ENCODE data around the gene WSB2.

WSB2 gene

GRCh38 chr12:117998719-117999118, 62.3 kb downstream of the WSB2 start:
- in situ Hi-C loops (cut with MboI; ENCODE audit: low sequenced_read_pairs) = loop anchor here (5.0 kb wide), 1 partner anchor 354 kb away; no protein-coding TSS in a partner anchor

GRCh38 chr12:117994551-117995438, 66.2 kb downstream of the WSB2 start:
- in situ Hi-C loops (cut with MboI; ENCODE audit: low sequenced_read_pairs) = loop anchor here (5.0 kb wide), 1 partner anchor 358 kb away; no protein-coding TSS in a partner anchor

GRCh38 chr12:117986705-117987469, 74.1 kb downstream of the WSB2 start:
- in situ Hi-C loops (cut with MboI; ENCODE audit: low sequenced_read_pairs) = no loop called here

DNA sequence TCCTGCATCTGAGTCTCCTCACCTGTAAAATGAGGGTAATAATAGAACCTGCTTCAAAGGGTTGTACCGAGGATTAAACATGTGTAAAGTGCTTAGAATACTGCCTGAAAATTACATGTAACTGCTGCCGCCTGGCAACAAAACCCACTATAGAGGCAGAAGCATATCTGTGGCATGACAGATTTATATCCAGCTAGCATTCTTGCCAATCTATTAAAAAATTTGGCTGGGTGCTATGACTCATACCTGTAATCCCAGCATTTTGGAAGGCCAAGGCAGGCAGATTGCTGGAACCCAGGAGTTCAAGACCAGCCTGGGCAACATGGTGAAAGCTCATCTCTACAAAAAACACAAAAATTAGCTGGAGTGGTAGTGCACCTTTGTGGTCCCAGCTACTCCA, 75.8 kb downstream of the WSB2 start:
- in situ Hi-C loops (cut with MboI; ENCODE audit: low sequenced_read_pairs) = no loop called here

Data from HL-60/S4 treated with retinoic acid at 250 ng/mL for 4 days and 3 days (cell line).